Spinal cord (tissue), 10 donors: Measurements from ENCODE around the gene TRMT2A. TPM values are rescaled to one million over a fixed set of nuclear protein-coding genes. Genes with fewer than 3 reads are reported as not detected.

Experiments
- DNase-seq, 6 donors: peaks; one replicate each; pipeline versions ENCODE4 v3.0.0 to v3.0.0-alpha.2; 2013 to 2015; ENCODE audit warnings: low spot score in 6 of 6, low read depth in 4 of 6
- H3K27ac ChIP-seq: one replicate; pipeline ENCODE4 v1.5.1; 2013; ENCODE audit warnings: low read depth, low read length, control low read depth
- H3K27me3 ChIP-seq: one replicate; pipeline ENCODE4 v1.6.1; 2013; ENCODE audit warnings: low read length; ENCODE audit not compliant: control insufficient read depth, insufficient read depth
- H3K36me3 ChIP-seq: one replicate; pipeline ENCODE4 v1.6.1; 2013; ENCODE audit warnings: low read length; ENCODE audit not compliant: control insufficient read depth, insufficient read depth
- H3K4me1 ChIP-seq: one replicate; pipeline ENCODE4 v1.6.1; 2013; ENCODE audit warnings: low read length; ENCODE audit not compliant: control insufficient read depth, insufficient read depth
- H3K4me3 ChIP-seq: one replicate; pipeline ENCODE4 v1.5.1; 2013; ENCODE audit warnings: low read depth, low read length, control low read depth
- H3K9me3 ChIP-seq: one replicate; pipeline ENCODE4 v1.6.1; 2013; ENCODE audit warnings: low read length; ENCODE audit not compliant: control insufficient read depth, insufficient read depth
- WGBS: methylation state at CpG from one replicate; pipeline ENCODE4 v1.1.5; 2013; ENCODE audit warnings: missing lambda C conversion rate; ENCODE audit not compliant: insufficient coverage; 5-methylcytosine and 5-hydroxymethylcytosine counted together
- polyA plus RNA-seq, 2 donors: library from polyadenylated mRNA; unstranded; fragments of 120-200 nt; gene quantifications; one replicate each; pipeline ENCODE4 v1.2.1, GENCODE V29; 2013; ENCODE audit not compliant: insufficient read length in 2 of 2
- total RNA-seq, 2 donors: library from RNA; depleted of rRNA in 1 of 2; stranded (reverse); fragments of 120-200 nt in 1 of 2; fragments of >200 nt in 1 of 2; gene quantifications; one replicate each; pipeline versions ENCODE4 v1.2.3 to v1.2.4, GENCODE V29; 2013 to 2014
- donor health status: healthy.

The TRMT2A gene
- total and polyA plus RNA-seq, 4 donors: 24.5 to 57.4 (median 50.0) TPM

DNA sequence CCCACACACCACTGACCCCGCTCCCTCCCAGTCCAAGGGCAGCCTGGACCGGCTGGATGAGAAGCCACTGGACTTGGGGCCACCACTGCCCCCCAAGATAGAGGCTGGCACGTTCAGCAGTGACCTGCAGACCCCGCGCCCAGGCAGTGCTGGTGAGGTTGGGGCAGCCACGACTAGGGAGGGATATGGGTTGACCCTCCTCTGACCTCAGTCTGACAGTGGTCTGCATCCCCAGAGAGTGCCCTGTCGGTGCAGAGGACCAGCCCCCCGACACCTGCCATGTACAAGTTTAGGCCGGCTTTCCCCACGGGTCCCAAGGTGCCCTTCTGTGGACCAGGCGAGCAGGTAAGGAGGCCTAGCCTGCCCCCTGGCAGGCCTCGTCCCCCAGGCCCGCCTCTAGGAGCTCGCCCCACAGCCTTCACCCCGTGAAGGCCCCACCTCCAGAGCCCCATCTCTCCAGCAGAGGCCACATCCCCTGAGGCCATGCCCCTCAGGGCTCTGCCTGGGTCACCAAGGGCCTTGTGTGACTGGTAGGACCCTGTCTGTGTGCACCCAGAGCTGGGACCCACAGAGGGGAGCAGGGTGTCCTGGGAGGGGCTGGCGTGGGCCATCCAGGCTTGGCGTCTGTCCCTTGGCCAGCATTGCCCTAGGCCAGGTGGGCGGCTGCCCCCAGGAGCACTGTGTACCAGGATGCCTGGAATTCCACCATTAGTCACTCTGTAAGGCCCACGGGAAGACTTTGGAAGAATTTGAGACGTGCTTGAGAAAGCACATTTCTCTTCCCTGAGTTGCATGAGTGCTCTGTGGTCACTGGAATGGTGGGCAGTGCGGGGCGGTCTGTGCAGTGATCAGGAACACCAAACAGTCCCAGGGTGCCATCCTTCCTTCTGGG lies 24.4 kb upstream of the TRMT2A start:
- Histone ChIP-seq H3K27me3 (no peaks in the 10 kb centered on the region), H3K27ac (no peak overlapping the region), H3K4me1 (peaks cover 24% of the 10 kb centered on the region), H3K36me3 (peaks cover 97% of the 10 kb centered on the region), H3K4me3 (no peak overlapping the region), H3K9me3 (no peaks in the 10 kb centered on the region)
- 93% methylated on average over 21 of the region's 22 CpGs for WGBS
- DNase-seq: no peak

DNA sequence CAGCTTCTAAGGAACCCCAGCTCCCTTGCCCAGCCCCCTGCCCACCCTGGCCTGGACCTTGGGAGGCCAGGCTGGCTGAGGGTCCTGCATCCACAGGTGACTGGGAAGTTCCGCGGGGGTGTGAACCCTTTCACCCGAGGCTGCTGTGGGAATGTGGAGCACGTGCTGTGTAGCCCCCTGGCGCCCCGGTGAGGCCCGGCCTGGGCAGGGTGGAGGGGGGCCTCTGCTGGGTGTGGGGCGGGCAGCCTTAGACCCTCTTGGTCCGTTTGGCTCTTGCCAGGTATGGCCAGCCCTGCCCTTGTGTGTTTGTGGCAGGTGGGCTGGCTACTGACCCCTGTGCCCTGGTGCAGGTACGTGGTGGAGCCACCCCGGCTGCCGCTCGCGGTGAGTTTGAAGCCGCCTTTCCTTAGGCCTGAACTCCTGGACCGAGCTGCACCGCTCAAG lies 23.5 kb upstream of the TRMT2A start:
- 93% methylated on average over 17 of the region's 17 CpGs for WGBS
- peaks cover 31% of the 10 kb centered on the region for H3K4me1 ChIP-seq
- H3K9me3 ChIP-seq: no peaks in the 10 kb centered on the region
- DNase-seq: no peak
- no peak overlapping the region for H3K27ac ChIP-seq
- H3K27me3 ChIP-seq: no peaks in the 10 kb centered on the region
- peaks cover 98% of the 10 kb centered on the region for H3K36me3 ChIP-seq
- no peak overlapping the region for H3K4me3 ChIP-seq

DNA sequence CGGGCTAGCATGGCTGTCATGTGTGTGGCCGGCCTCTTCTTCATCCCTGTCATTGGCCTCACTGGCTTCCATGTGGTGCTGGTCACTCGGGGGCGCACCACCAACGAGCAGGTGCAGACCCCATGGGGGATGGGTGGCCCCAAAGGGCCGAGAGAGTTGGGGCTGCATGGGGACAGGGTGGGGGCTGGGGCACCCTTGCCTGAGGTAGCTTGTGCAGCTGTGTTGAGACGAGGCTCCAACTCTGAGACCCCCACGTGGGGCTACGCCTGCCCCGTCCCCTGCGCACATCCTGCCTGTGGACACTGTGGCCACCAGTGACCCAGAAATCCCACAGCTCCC lies 23.1 kb upstream of the TRMT2A start:
- no peak overlapping the region for H3K4me3 ChIP-seq
- DNase-seq: no peak
- peaks cover 36% of the 10 kb centered on the region for H3K4me1 ChIP-seq
- no peak overlapping the region for H3K27ac ChIP-seq
- peaks cover 98% of the 10 kb centered on the region for H3K36me3 ChIP-seq
- H3K9me3 ChIP-seq: no peaks in the 10 kb centered on the region
- H3K27me3 ChIP-seq: no peaks in the 10 kb centered on the region
- 94% methylated on average over 10 of the region's 11 CpGs for WGBS

DNA sequence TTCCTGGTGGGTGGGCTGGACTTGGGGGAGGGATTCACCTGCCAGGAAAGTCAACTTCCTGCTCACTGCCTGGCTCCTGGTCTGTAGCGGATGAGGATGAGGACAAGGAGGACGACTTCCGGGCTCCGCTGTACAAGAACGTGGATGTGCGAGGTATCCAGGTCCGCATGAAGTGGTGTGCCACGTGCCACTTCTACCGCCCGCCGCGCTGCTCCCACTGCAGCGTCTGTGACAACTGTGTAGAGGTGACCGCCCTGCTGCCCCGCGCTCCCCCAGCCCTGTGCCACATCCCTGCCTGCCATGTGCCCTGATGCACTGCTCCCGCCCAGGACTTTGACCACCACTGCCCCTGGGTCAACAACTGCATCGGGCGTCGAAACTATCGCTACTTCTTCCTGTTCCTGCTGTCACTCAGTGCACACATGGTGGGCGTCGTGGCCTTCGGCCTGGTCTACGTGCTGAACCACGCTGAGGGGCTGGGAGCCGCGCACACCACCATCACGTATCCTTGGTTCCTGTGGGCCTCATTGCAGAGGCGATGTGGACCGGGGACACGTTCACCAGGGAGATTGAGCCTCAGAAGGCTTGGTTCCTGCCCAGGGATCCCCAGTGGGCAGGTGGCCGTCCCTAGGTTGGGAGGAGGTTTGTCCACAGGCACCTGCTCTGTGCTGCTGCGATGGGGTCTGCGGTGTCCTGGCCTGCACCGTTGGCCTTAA lies 22.5 kb upstream of the TRMT2A start:
- no peak overlapping the region for H3K27ac ChIP-seq
- WGBS: 95% methylated on average over 36 of the region's 36 CpGs
- H3K9me3 ChIP-seq: no peaks in the 10 kb centered on the region
- no peak for DNase-seq
- H3K36me3 ChIP-seq: peaks cover 93% of the 10 kb centered on the region
- no peak overlapping the region for H3K4me3 ChIP-seq
- H3K4me1 ChIP-seq: peaks cover 37% of the 10 kb centered on the region
- H3K27me3 ChIP-seq: no peaks in the 10 kb centered on the region

DNA sequence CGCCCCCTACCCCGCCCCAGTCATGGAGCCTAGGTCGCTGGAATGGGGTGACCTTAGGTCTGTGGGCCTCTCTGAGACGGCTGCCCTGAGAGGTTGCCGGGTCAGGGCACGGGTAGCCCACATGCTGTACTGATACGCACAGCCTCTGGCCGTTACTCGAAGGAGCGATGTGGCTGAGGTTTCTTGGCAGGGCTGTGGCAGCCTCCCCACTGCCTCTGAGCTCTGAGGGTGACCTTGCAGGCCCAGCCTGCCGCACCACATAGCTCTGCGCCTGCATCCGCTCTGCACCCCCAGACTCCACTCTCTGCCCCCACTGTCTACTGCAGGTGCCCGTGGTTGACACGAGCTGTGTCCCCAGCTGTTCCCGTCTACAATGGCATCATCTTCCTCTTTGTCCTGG lies 21.8 kb upstream of the TRMT2A start:
- Histone ChIP-seq H3K4me3 (no peak overlapping the region), H3K4me1 (peaks cover 44% of the 10 kb centered on the region), H3K9me3 (no peaks in the 10 kb centered on the region), H3K36me3 (peaks cover 93% of the 10 kb centered on the region), H3K27me3 (no peaks in the 10 kb centered on the region), H3K27ac (no peak overlapping the region)
- 93% methylated on average over 16 of the region's 16 CpGs for WGBS
- DNase-seq: no peak

DNA sequence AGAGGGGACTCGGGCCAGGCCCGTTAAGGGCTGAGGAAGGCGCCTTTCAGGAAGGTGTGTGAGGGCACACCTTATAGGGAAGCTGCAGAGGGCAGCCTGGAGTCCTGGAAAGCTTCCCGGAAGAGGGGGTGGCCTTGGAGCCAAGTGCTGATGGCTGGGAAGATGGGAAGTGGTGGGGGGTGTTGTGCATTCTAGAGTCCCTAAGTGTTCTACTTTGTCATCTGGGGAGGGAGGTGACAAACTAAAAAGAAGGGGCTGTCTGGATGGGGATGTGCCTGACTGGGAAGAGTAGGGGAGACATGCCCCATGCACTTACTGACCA lies 21.4 kb upstream of the TRMT2A start:
- no peaks in the 10 kb centered on the region for H3K27me3 ChIP-seq
- no peak overlapping the region for H3K27ac ChIP-seq
- no peaks in the 10 kb centered on the region for H3K9me3 ChIP-seq
- no peak for DNase-seq
- 67% methylated on average over 4 of the region's 4 CpGs for WGBS
- H3K36me3 ChIP-seq: peaks cover 91% of the 10 kb centered on the region
- H3K4me1 ChIP-seq: peaks cover 49% of the 10 kb centered on the region
- no peak overlapping the region for H3K4me3 ChIP-seq

DNA sequence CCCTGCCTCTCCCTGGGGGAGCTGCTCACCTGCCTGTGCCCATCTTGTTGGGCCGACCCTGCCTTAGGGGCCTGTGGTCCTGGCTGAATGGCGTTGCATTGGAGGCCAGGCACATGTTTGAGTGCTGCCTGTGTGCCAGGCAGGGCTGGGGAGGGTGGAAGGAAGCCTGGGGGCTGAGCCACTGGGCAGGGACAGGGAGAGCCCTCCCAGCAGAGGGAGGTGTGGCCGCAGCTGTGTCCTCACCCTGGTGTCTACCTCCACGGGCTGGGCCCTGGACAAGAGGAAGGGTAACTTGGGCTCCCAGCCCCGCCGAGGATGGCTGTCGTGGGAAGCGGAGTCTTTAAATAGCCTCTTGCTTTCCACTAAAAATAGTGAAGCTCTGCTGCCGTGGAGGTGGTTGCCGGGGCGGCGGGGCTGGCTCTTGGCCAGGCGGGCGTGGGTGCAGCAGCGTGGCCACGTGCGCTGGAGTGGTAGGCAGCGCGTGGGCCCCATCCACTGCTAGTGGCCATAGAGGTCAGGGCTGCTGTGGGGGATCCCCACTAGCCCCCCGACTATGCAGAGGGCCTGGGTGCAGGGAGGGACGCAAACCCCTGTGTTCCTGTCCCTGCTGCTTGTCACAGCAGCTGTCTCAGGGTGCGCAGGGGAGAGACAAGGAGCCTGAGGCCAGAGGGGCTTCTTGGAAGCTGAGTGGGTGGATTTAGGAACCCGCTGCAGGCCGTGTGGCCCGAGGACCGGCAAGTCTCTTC lies 20.8 kb upstream of the TRMT2A start:
- Histone ChIP-seq H3K9me3 (no peaks in the 10 kb centered on the region), H3K27ac (no peak overlapping the region), H3K4me3 (no peak overlapping the region), H3K36me3 (peaks cover 86% of the 10 kb centered on the region), H3K27me3 (no peaks in the 10 kb centered on the region), H3K4me1 (peaks cover 54% of the 10 kb centered on the region)
- 48% methylated on average over 25 of the region's 26 CpGs for WGBS
- no peak for DNase-seq

DNA sequence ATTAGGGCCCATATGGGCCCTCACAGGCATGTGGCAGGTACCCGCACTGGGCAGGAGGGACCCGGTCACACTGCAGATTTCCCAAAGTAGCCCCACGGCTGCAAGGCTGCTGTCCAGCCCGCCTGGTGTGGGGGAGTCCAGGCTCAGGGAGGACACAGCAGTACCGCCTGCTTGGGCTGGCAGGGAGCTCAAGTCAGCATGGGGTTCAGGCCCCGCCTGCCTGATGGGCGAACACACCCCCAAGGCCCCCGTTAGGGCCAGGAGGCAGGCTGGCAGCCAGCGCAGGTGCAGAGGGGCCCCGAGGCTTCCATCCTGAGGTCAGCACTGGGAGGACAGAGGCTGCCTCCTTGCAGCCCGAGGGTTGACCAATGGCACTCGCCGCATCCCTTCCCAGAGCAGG lies 20.1 kb upstream of the TRMT2A start:
- no peak overlapping the region for H3K27ac ChIP-seq
- DNase-seq: no peak
- no peaks in the 10 kb centered on the region for H3K9me3 ChIP-seq
- peaks cover 82% of the 10 kb centered on the region for H3K36me3 ChIP-seq
- no peaks in the 10 kb centered on the region for H3K27me3 ChIP-seq
- peaks cover 61% of the 10 kb centered on the region for H3K4me1 ChIP-seq
- no peak overlapping the region for H3K4me3 ChIP-seq
- WGBS: 78% methylated on average over 13 of the region's 13 CpGs

DNA sequence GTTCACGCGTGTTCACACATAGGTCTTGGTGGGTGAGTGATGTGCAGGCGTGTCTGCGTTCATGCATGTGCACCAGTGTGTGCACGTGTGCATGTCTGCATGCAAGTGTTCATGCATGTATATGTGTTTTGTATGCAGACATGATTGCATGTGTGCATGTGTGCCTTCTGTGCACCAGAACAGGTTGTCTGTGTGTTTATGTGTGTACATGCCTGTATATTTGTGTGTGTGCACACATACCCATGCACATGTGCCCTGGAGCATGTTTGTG lies 19.5 kb upstream of the TRMT2A start:
- Histone ChIP-seq H3K4me3 (no peak overlapping the region), H3K27me3 (no peaks in the 10 kb centered on the region), H3K9me3 (no peaks in the 10 kb centered on the region), H3K27ac (no peak overlapping the region), H3K4me1 (peaks cover 62% of the 10 kb centered on the region), H3K36me3 (peaks cover 76% of the 10 kb centered on the region)
- WGBS: 96% methylated on average over 5 of the region's 5 CpGs
- no peak for DNase-seq
